GM23338 (cell line): ENCODE results near the gene S100A8. TPM values are rescaled to one million over a fixed set of nuclear protein-coding genes. Genes with fewer than 3 reads are reported as not detected.

Experiments
- ATAC-seq: fragments of 200-7000 bp; cut with Tn5 transposase; 3 replicates; pipeline ENCODE4 v1.9.1; 2020
- DNase-seq: peaks from one replicate; pipeline ENCODE4 v3.0.0-alpha.2; 2015; ENCODE audit warnings: low spot score
- H2AFZ ChIP-seq: fragments of 200-600 bp; sonication (generic); 2 replicates; pipeline ENCODE4 v1.8.0; 2016; ENCODE audit warnings: antibody characterized with exemption, mild to moderate bottlenecking, moderate library complexity
- H3F3A ChIP-seq: fragments of 200-600 bp; sonication (generic); replicated peaks from 2 replicates; pipeline ENCODE4 v1.8.0; 2017; ENCODE audit warnings: antibody characterized with exemption, mixed run types, low read depth
- H3K27ac ChIP-seq: fragments of 200-600 bp; sonication (generic); 2 replicates; pipeline ENCODE4 v1.6.1; 2016; ENCODE audit warnings: low read depth
- H3K27me3 ChIP-seq: fragments of 200-600 bp; sonication (generic); 2 replicates; pipeline ENCODE4 v1.8.0; 2016; ENCODE audit warnings: mild to moderate bottlenecking, mixed run types, moderate library complexity; ENCODE audit not compliant: insufficient read depth
- H3K36me3 ChIP-seq: fragments of 200-600 bp; sonication (generic); 2 replicates; pipeline ENCODE4 v1.8.0; 2016; ENCODE audit warnings: mild to moderate bottlenecking; ENCODE audit not compliant: insufficient read depth
- H3K4me1 ChIP-seq: fragments of 200-600 bp; sonication (generic); 2 replicates; pipeline ENCODE4 v1.8.0; 2016; ENCODE audit warnings: mild to moderate bottlenecking, moderate library complexity; ENCODE audit not compliant: insufficient read depth
- H3K4me2 ChIP-seq: fragments of 200-600 bp; sonication (generic); 2 replicates; pipeline ENCODE4 v1.7.1; 2017; ENCODE audit warnings: mixed run types
- H3K4me3 ChIP-seq: fragments of 200-600 bp; sonication (generic); 2 replicates; pipeline ENCODE4 v1.6.1; 2016; ENCODE audit warnings: mixed run types
- H3K79me2 ChIP-seq: fragments of 200-600 bp; sonication (generic); replicated peaks from 2 replicates; pipeline ENCODE4 v1.8.0; 2017; ENCODE audit warnings: mild to moderate bottlenecking; ENCODE audit not compliant: insufficient read depth
- H3K9me2 ChIP-seq: fragments of 200-600 bp; sonication (generic); 2 replicates; pipeline ENCODE4 v1.8.0; 2017; ENCODE audit not compliant: insufficient read depth
- H4K20me1 ChIP-seq: fragments of 200-600 bp; sonication (generic); replicated peaks from 2 replicates; pipeline ENCODE4 v1.8.0; 2017; ENCODE audit warnings: mild to moderate bottlenecking; ENCODE audit not compliant: insufficient read depth
- H3K27ac Mint-ChIP-seq: 2 replicates; pipeline ENCODE4 v1.8.0; 2020; ENCODE audit warnings: inconsistent platforms, mild to moderate bottlenecking, moderate library complexity, mixed read lengths
- H3K27me3 Mint-ChIP-seq: 3 replicates; pipeline ENCODE4 v1.8.0; 2022; ENCODE audit warnings: low read depth, mild to moderate bottlenecking, moderate library complexity, mixed read lengths, inconsistent platforms; ENCODE audit not compliant: insufficient read depth, poor library complexity
- H3K36me3 Mint-ChIP-seq: 3 replicates; pipeline ENCODE4 v1.8.0; 2021; ENCODE audit warnings: low read depth, mild to moderate bottlenecking, inconsistent platforms, moderate library complexity, mixed read lengths
- H3K4me1 Mint-ChIP-seq: 3 replicates; pipeline ENCODE4 v1.8.0; 2020; ENCODE audit warnings: mild to moderate bottlenecking, inconsistent platforms, mixed read lengths
- H3K4me3 Mint-ChIP-seq: 3 replicates; pipeline ENCODE4 v1.8.0; 2021; ENCODE audit warnings: moderate library complexity, mild to moderate bottlenecking, inconsistent platforms, mixed read lengths
- H3K9me3 Mint-ChIP-seq: 3 replicates; pipeline ENCODE4 v1.8.0; 2020; ENCODE audit warnings: moderate library complexity, mild to moderate bottlenecking, inconsistent platforms, mixed read lengths
- CREB1 ChIP-seq: fragments of 250-450 bp; sonication (Bioruptor Pico); IDR thresholded peaks from 2 replicates; pipeline ENCODE4 v1.5.0; 2020; ENCODE audit warnings: low read depth, mild to moderate bottlenecking, moderate library complexity
- EZH2phosphoT487 ChIP-seq: fragments of 200-600 bp; sonication (generic); IDR thresholded peaks from one replicate; pipeline ENCODE4 v1.8.1; 2018; ENCODE audit warnings: antibody characterized with exemption; ENCODE audit not compliant: unreplicated experiment
- JUNB ChIP-seq: IDR thresholded peaks from one replicate; pipeline ENCODE4 v1.6.1; 2016; ENCODE audit warnings: antibody characterized with exemption; ENCODE audit not compliant: unreplicated experiment
- NANOG ChIP-seq: IDR thresholded peaks from 2 replicates; pipeline ENCODE4 v1.6.1; 2016; ENCODE audit warnings: antibody characterized with exemption, borderline replicate concordance
- POLR2AphosphoS5 ChIP-seq: IDR thresholded peaks from 2 replicates; pipeline ENCODE4 v1.6.1; 2016; ENCODE audit warnings: antibody characterized with exemption, low read depth
- STAT1 ChIP-seq: IDR thresholded peaks from one replicate; pipeline ENCODE4 v1.6.1; 2016; ENCODE audit warnings: antibody characterized with exemption; ENCODE audit not compliant: unreplicated experiment
- ZNF114 ChIP-seq: fragments of 250-450 bp; sonication (Bioruptor Pico); IDR thresholded peaks from 2 replicates; pipeline ENCODE4 v1.5.0; 2020; ENCODE audit warnings: mild to moderate bottlenecking, moderate library complexity
- ZNF331 ChIP-seq: fragments of 250-450 bp; sonication (Bioruptor Pico); IDR thresholded peaks from 2 replicates; pipeline ENCODE4 v1.5.0; 2020; ENCODE audit warnings: low read depth, mild to moderate bottlenecking, moderate library complexity
- polyA plus RNA-seq: library from polyadenylated mRNA; unstranded; fragments of >200 nt; fragmentation: Nextera tagmentation; extraction: Ambion mirVana; gene quantifications from 2 replicates; pipeline ENCODE4 v1.2.1, GENCODE V29; 2016
- total RNA-seq: library from RNA; depleted of rRNA; stranded (reverse); fragments of >200 nt; shearing (Covaris generic); gene quantifications from 2 replicates; pipeline ENCODE4 v1.2.3, GENCODE V29; 2014
- TF ChIP-seq, protein P1 (sequence below): IDR thresholded peaks from 2 replicates; pipeline ENCODE4 v1.6.1; 2016; ENCODE audit warnings: antibody characterized with exemption
- TF ChIP-seq, protein P2 (sequence below): IDR thresholded peaks from one replicate; pipeline ENCODE4 v1.6.1; 2018; ENCODE audit warnings: antibody characterized with exemption; ENCODE audit not compliant: unreplicated experiment
- TF ChIP-seq, protein P3 (sequence below), 2 experiments: fragments of 200-600 bp in 1 of 2; sonication (generic) in 1 of 2; conservative IDR thresholded peaks; 2 replicates each; pipeline versions ENCODE4 v1.5.1 to v1.6.1; 2016 to 2017; ENCODE audit warnings: antibody characterized with exemption in 2 of 2, low read depth in 2 of 2, mild to moderate bottlenecking in 2 of 2, moderate library complexity in 1 of 2

Gene S100A8
- total and polyA plus RNA-seq, 2 experiments from 2014 or later = not detected

DNA sequence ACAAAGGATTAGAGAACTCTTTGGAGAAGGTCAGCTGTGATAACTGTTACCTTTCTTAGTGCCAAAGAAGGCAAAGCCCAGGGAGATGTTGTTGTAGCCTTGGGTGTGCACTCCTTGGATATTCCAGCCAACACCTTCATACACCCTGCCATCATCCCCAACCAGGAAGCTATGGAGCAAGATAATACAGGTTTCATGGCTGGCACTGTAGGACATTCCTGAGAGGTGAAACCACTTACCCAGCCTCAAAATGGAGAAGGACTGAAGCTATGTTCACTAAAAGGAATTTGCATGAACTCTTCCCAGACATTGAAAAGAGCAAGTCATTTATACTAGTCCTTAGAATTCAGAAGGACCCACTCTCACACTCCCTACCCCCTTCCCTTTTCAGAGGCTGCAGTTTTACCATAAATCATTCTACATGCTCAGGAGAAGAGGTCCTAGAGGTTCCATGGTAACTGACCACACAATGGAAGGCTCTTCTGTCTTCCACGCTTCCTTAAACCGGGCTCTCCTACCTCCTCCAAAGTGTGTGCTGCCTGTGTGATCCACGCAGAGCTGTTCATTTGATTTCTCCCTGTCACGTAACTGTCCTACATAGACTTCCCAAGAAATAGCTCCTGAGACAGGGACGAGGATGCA lies 47.7 kb downstream of the S100A8 start:
- Mint-ChIP-seq H3K27ac (no peak overlapping the region), H3K27me3 (peaks cover 9% of the 10 kb centered on the region), H3K9me3 (no peaks in the 10 kb centered on the region), H3K36me3 (no peaks in the 10 kb centered on the region), H3K4me1 (peaks cover 12% of the 10 kb centered on the region; the same call in 2 of the 3 replicates), H3K4me3 (no peak overlapping the region)
- no peaks in the 10 kb centered on the region for H3F3A ChIP-seq
- ATAC-seq = no peak
- no peak overlapping the region for H3K4me3 ChIP-seq
- DNase-seq = no peak
- peaks cover 13% of the 10 kb centered on the region for H3K9me2 ChIP-seq
- no peaks in the 10 kb centered on the region for H3K36me3 ChIP-seq
- no peaks in the 10 kb centered on the region for H3K4me1 ChIP-seq
- no peaks in the 10 kb centered on the region for H4K20me1 ChIP-seq
- TF ChIP-seq, protein P1, sequence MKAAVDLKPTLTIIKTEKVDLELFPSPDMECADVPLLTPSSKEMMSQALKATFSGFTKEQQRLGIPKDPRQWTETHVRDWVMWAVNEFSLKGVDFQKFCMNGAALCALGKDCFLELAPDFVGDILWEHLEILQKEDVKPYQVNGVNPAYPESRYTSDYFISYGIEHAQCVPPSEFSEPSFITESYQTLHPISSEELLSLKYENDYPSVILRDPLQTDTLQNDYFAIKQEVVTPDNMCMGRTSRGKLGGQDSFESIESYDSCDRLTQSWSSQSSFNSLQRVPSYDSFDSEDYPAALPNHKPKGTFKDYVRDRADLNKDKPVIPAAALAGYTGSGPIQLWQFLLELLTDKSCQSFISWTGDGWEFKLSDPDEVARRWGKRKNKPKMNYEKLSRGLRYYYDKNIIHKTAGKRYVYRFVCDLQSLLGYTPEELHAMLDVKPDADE = no peak
- TF ChIP-seq CREB1 (CRISPR knock-in tag) = no peak
- TF ChIP-seq, protein P2, sequence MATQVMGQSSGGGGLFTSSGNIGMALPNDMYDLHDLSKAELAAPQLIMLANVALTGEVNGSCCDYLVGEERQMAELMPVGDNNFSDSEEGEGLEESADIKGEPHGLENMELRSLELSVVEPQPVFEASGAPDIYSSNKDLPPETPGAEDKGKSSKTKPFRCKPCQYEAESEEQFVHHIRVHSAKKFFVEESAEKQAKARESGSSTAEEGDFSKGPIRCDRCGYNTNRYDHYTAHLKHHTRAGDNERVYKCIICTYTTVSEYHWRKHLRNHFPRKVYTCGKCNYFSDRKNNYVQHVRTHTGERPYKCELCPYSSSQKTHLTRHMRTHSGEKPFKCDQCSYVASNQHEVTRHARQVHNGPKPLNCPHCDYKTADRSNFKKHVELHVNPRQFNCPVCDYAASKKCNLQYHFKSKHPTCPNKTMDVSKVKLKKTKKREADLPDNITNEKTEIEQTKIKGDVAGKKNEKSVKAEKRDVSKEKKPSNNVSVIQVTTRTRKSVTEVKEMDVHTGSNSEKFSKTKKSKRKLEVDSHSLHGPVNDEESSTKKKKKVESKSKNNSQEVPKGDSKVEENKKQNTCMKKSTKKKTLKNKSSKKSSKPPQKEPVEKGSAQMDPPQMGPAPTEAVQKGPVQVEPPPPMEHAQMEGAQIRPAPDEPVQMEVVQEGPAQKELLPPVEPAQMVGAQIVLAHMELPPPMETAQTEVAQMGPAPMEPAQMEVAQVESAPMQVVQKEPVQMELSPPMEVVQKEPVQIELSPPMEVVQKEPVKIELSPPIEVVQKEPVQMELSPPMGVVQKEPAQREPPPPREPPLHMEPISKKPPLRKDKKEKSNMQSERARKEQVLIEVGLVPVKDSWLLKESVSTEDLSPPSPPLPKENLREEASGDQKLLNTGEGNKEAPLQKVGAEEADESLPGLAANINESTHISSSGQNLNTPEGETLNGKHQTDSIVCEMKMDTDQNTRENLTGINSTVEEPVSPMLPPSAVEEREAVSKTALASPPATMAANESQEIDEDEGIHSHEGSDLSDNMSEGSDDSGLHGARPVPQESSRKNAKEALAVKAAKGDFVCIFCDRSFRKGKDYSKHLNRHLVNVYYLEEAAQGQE = no peak
- no peak for TF ChIP-seq JUNB
- H2AFZ ChIP-seq = no peak overlapping the region
- H3K27me3 ChIP-seq = no peaks in the 10 kb centered on the region
- no peak overlapping the region for H3K27ac ChIP-seq
- no peaks in the 10 kb centered on the region for H3K79me2 ChIP-seq
- H3K4me2 ChIP-seq = no peak overlapping the region

DNA sequence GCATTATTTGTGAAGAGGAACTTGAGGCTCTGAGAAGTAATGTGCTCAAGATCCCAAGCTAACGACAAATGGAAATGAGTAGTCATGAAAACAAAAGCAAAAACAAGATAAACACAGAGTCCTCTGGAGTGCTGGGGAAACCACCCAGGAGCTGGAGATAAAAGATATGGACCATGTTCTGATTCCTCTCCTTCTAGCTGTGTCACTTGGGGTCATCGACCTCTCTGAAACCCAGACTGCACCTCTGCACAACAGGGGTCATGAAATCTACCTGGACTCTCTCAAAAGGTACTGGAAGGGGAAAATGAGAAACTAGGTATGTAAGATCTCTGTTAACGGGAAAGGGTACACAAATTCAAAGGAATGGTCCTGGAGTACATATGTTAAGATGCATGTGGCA lies 48.7 kb downstream of the S100A8 start:
- Histone ChIP-seq H3K4me1 (no peaks in the 10 kb centered on the region), H3K4me2 (no peak overlapping the region), H2AFZ (no peak overlapping the region), H3K4me3 (no peak overlapping the region), H3F3A (no peaks in the 10 kb centered on the region), H3K9me2 (peaks cover 18% of the 10 kb centered on the region), H4K20me1 (no peaks in the 10 kb centered on the region), H3K27me3 (no peaks in the 10 kb centered on the region), H3K79me2 (no peaks in the 10 kb centered on the region), H3K36me3 (no peaks in the 10 kb centered on the region), H3K27ac (no peak overlapping the region)
- peaks cover 12% of the 10 kb centered on the region; the same call in 2 of the 3 replicates for H3K4me1 Mint-ChIP-seq
- no peaks in the 10 kb centered on the region for H3K9me3 Mint-ChIP-seq
- H3K4me3 Mint-ChIP-seq = no peak overlapping the region
- no peak for ATAC-seq
- no peaks in the 10 kb centered on the region for H3K36me3 Mint-ChIP-seq
- no peak for DNase-seq
- peaks cover 10% of the 10 kb centered on the region for H3K27me3 Mint-ChIP-seq
- H3K27ac Mint-ChIP-seq = no peak overlapping the region
- TF ChIP-seq, protein P3, sequence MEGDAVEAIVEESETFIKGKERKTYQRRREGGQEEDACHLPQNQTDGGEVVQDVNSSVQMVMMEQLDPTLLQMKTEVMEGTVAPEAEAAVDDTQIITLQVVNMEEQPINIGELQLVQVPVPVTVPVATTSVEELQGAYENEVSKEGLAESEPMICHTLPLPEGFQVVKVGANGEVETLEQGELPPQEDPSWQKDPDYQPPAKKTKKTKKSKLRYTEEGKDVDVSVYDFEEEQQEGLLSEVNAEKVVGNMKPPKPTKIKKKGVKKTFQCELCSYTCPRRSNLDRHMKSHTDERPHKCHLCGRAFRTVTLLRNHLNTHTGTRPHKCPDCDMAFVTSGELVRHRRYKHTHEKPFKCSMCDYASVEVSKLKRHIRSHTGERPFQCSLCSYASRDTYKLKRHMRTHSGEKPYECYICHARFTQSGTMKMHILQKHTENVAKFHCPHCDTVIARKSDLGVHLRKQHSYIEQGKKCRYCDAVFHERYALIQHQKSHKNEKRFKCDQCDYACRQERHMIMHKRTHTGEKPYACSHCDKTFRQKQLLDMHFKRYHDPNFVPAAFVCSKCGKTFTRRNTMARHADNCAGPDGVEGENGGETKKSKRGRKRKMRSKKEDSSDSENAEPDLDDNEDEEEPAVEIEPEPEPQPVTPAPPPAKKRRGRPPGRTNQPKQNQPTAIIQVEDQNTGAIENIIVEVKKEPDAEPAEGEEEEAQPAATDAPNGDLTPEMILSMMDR (conservative IDR thresholded peaks at IDR 0.05; ENCODE audit: low read depth in 2 of 2) = no peak
- TF ChIP-seq ZNF114 (CRISPR knock-in tag) (no peak), NANOG (no peak), POLR2AphosphoS5 (no peak), ZNF331 (no peak), STAT1 (no peak), CREB1 (CRISPR knock-in tag) (no peak), EZH2phosphoT487 (no peak)
- TF ChIP-seq, protein P2 = no peak
